HEK293 (cell line): ENCODE data around the gene ADO.

Source experiments
- CTCF ChIA-PET: fragments of 350-600 bp; formaldehyde crosslinking; extraction: SDS; loops from one replicate; lab custom pipeline; 2021; ENCODE audit warnings: antibody characterized with exemption; lab: Yijun Ruan, JAX
- POLR2A ChIA-PET: fragments of 300-600 bp; formaldehyde crosslinking; extraction: SDS; loops from one replicate; lab custom pipeline; 2020; ENCODE audit warnings: antibody characterized with exemption, inconsistent platforms; lab: Yijun Ruan, JAX
- H3K27ac ChIP-seq: fragments of 200-500 bp; sonication (Bioruptor generic); 2 replicates; pipeline ENCODE4 v1.5.1; 2014; ENCODE audit warnings: low read depth, low read length, control low read depth, inconsistent platforms; ENCODE audit errors: extremely low read depth
- H3K36me3 ChIP-seq, 2 experiments: fragments of 200-500 bp in 1 of 2; sonication (Bioruptor generic) in 1 of 2; 1 replicate in 1 of 2; 2 replicates in 1 of 2; pipeline ENCODE4 v1.5.1; 2014 to 2017; ENCODE audit warnings: inconsistent platforms in 2 of 2, low read length in 2 of 2; ENCODE audit not compliant: control insufficient read depth in 2 of 2, insufficient read depth in 1 of 2
- H3K4me1 ChIP-seq: fragments of 200-500 bp; sonication (Bioruptor generic); 2 replicates; pipeline ENCODE4 v1.5.1; 2014; ENCODE audit warnings: mild to moderate bottlenecking, low read length, inconsistent platforms; ENCODE audit not compliant: control insufficient read depth, insufficient read depth
- H3K4me3 ChIP-seq: 2 replicates; pipeline ENCODE4 v1.5.1; 2011; ENCODE audit warnings: low read depth, mild to moderate bottlenecking, control low read depth, low read length, moderate library complexity
- H3K9me3 ChIP-seq: fragments of 200-500 bp; sonication (Bioruptor generic); 2 replicates; pipeline ENCODE4 v1.5.1; 2014; ENCODE audit warnings: low read depth, low read length, inconsistent platforms; ENCODE audit not compliant: control insufficient read depth, insufficient read depth
- FEZF1 ChIP-seq: fragments of 450-650 bp; formaldehyde crosslinking; IDR thresholded peaks from 2 replicates; pipeline ENCODE4 v1.5.1; 2016; ENCODE audit warnings: missing biosample characterization, missing genetic modification characterization
- KLF16 ChIP-seq: fragments of 450-650 bp; formaldehyde crosslinking; IDR thresholded peaks from 2 replicates; pipeline ENCODE4 v1.5.1; 2017; ENCODE audit warnings: missing biosample characterization, missing genetic modification characterization
- MZF1 ChIP-seq: fragments of 450-650 bp; formaldehyde crosslinking; IDR thresholded peaks from 2 replicates; pipeline ENCODE4 v1.5.1; 2017; ENCODE audit warnings: missing biosample characterization, missing genetic modification characterization, borderline replicate concordance
- SP7 ChIP-seq: fragments of 450-650 bp; formaldehyde crosslinking; IDR thresholded peaks from 2 replicates; pipeline ENCODE4 v1.5.1; 2016; ENCODE audit warnings: missing biosample characterization, missing genetic modification characterization
- ZBTB20 ChIP-seq: fragments of 450-650 bp; formaldehyde crosslinking; IDR thresholded peaks from 2 replicates; pipeline ENCODE4 v1.5.1; 2016; ENCODE audit warnings: missing biosample characterization, missing genetic modification characterization
- ZNF140 ChIP-seq: fragments of 450-650 bp; formaldehyde crosslinking; IDR thresholded peaks from 2 replicates; pipeline ENCODE4 v1.5.1; 2016; ENCODE audit warnings: missing biosample characterization, missing genetic modification characterization
- ZNF174 ChIP-seq: fragments of 450-650 bp; formaldehyde crosslinking; IDR thresholded peaks from 2 replicates; pipeline ENCODE4 v1.5.0; 2017; ENCODE audit warnings: missing biosample characterization, mild to moderate bottlenecking, missing genetic modification characterization
- ZNF341 ChIP-seq: fragments of 450-650 bp; formaldehyde crosslinking; IDR thresholded peaks from 2 replicates; pipeline ENCODE4; 2016; ENCODE audit warnings: low read depth, missing biosample characterization, missing genetic modification characterization
- ZNF488 ChIP-seq: fragments of 450-650 bp; formaldehyde crosslinking; IDR thresholded peaks from 2 replicates; pipeline ENCODE4 v1.5.1; 2016; ENCODE audit warnings: missing biosample characterization, missing genetic modification characterization
- ZNF501 ChIP-seq: fragments of 450-650 bp; formaldehyde crosslinking; IDR thresholded peaks from 2 replicates; pipeline ENCODE4 v1.5.1; 2016; ENCODE audit warnings: missing biosample characterization, missing genetic modification characterization
- ZNF514 ChIP-seq: fragments of 450-650 bp; formaldehyde crosslinking; IDR thresholded peaks from 2 replicates; pipeline ENCODE4 v1.5.1; 2016; ENCODE audit warnings: missing biosample characterization, missing genetic modification characterization
- ZNF548 ChIP-seq: fragments of 450-650 bp; formaldehyde crosslinking; IDR thresholded peaks from 2 replicates; pipeline ENCODE4 v1.5.1; 2016; ENCODE audit warnings: missing biosample characterization, missing genetic modification characterization
- ZNF558 ChIP-seq: fragments of 450-650 bp; formaldehyde crosslinking; IDR thresholded peaks from 2 replicates; pipeline ENCODE4 v1.5.1; 2016; ENCODE audit warnings: missing biosample characterization, missing genetic modification characterization
- ZNF571 ChIP-seq: fragments of 450-650 bp; formaldehyde crosslinking; IDR thresholded peaks from 2 replicates; pipeline ENCODE4 v1.5.0; 2017; ENCODE audit warnings: missing biosample characterization, missing genetic modification characterization
- ZNF600 ChIP-seq: fragments of 450-650 bp; formaldehyde crosslinking; IDR thresholded peaks from 2 replicates; pipeline ENCODE4 v1.5.1; 2016; ENCODE audit warnings: missing biosample characterization, missing genetic modification characterization
- ZNF654 ChIP-seq: fragments of 450-650 bp; formaldehyde crosslinking; IDR thresholded peaks from 2 replicates; pipeline ENCODE4 v1.5.1; 2016; ENCODE audit warnings: low read depth, missing biosample characterization, missing genetic modification characterization
- ZNF664 ChIP-seq: fragments of 450-650 bp; formaldehyde crosslinking; IDR thresholded peaks from 2 replicates; pipeline ENCODE4 v1.5.1; 2016; ENCODE audit warnings: missing biosample characterization, missing genetic modification characterization
- TF ChIP-seq, protein P1 (sequence below): fragments of 450-650 bp; formaldehyde crosslinking; conservative IDR thresholded peaks from 2 replicates; pipeline ENCODE4 v1.5.1; 2016; ENCODE audit warnings: low read depth, missing biosample characterization, missing genetic modification characterization
- TF ChIP-seq, protein P2 (sequence below): fragments of 450-650 bp; formaldehyde crosslinking; IDR thresholded peaks from 2 replicates; pipeline ENCODE4 v1.5.1; 2017; ENCODE audit warnings: missing biosample characterization, missing genetic modification characterization
- TF ChIP-seq, protein P3 (sequence below): fragments of 450-650 bp; formaldehyde crosslinking; IDR thresholded peaks from 2 replicates; pipeline ENCODE4 v1.5.1; 2016; ENCODE audit warnings: missing biosample characterization, missing genetic modification characterization

ADO gene

GRCh38 chr10:62755662-62756653 lies 48.6 kb upstream of the ADO start (continued):
- no peak for TF ChIP-seq ZNF654 (tag by site-specific recombination)

DNA sequence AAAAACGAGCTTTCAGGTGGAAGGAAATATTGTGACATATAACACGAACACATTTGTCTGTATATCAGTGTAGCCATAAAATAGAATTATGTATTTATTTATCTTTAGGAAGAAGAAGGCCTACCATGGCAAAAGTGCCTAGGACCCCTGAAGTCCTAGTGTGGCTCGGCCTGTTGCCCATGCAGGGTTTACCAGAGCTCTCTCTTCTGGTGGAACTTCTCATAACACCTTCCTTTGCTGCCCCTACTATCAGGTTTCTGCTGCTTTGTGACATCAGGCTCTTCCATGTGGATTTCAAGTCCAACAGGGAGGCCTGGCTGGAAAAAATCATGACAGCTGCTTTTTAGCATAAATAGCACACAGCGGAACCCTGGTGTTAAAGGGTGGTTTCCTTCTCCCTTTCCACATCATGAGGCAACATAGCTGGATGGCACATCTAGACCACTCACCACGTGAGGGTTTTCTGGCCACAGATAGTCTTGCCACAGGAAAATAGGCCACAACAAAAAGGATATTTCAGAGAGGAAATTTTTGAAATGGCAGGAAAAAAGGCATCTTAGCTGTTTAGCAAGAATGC lies 44.8 kb upstream of the ADO start:
- Histone ChIP-seq H3K4me1 (no peaks in the 10 kb centered on the region), H3K4me3 (no peak overlapping the region), H3K36me3 (no peaks in the 10 kb centered on the region), H3K27ac (no peak overlapping the region), H3K9me3 (no peaks in the 10 kb centered on the region)
- ChIA-PET CTCF (interaction anchor here (0.6 kb wide), 1 partner anchor 215 kb away, joined by 3 read pairs; no protein-coding TSS in a partner anchor), POLR2A (no interaction called here)
- TF ChIP-seq ZNF571 (tag by site-specific recombination) = no peak
- TF ChIP-seq SP7 (tag by site-specific recombination) = no peak
- TF ChIP-seq ZNF488 (tag by site-specific recombination) = no peak
- TF ChIP-seq, protein P1, sequence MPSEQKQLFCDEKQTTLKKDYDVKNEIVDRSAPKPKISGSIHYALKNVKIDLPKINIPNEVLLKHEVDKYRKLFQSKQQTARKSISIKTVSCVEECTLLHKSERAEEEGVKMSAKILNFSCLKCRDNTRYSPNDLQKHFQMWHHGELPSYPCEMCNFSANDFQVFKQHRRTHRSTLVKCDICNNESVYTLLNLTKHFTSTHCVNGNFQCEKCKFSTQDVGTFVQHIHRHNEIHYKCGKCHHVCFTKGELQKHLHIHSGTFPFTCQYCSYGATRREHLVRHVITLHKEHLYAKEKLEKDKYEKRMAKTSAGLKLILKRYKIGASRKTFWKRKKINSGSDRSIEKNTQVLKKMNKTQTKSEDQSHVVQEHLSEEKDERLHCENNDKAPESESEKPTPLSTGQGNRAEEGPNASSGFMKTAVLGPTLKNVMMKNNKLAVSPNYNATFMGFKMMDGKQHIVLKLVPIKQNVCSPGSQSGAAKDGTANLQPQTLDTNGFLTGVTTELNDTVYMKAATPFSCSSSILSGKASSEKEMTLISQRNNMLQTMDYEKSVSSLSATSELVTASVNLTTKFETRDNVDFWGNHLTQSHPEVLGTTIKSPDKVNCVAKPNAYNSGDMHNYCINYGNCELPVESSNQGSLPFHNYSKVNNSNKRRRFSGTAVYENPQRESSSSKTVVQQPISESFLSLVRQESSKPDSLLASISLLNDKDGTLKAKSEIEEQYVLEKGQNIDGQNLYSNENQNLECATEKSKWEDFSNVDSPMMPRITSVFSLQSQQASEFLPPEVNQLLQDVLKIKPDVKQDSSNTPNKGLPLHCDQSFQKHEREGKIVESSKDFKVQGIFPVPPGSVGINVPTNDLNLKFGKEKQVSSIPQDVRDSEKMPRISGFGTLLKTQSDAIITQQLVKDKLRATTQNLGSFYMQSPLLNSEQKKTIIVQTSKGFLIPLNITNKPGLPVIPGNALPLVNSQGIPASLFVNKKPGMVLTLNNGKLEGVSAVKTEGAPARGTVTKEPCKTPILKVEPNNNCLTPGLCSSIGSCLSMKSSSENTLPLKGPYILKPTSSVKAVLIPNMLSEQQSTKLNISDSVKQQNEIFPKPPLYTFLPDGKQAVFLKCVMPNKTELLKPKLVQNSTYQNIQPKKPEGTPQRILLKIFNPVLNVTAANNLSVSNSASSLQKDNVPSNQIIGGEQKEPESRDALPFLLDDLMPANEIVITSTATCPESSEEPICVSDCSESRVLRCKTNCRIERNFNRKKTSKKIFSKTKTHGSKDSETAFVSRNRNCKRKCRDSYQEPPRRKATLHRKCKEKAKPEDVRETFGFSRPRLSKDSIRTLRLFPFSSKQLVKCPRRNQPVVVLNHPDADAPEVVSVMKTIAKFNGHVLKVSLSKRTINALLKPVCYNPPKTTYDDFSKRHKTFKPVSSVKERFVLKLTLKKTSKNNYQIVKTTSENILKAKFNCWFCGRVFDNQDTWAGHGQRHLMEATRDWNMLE = no peak
- TF ChIP-seq MZF1 (tag by site-specific recombination) = no peak
- TF ChIP-seq ZNF558 (tag by site-specific recombination) = no peak
- TF ChIP-seq FEZF1 (tag by site-specific recombination) = no peak
- TF ChIP-seq, protein P2, sequence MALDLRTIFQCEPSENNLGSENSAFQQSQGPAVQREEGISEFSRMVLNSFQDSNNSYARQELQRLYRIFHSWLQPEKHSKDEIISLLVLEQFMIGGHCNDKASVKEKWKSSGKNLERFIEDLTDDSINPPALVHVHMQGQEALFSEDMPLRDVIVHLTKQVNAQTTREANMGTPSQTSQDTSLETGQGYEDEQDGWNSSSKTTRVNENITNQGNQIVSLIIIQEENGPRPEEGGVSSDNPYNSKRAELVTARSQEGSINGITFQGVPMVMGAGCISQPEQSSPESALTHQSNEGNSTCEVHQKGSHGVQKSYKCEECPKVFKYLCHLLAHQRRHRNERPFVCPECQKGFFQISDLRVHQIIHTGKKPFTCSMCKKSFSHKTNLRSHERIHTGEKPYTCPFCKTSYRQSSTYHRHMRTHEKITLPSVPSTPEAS (tag by site-specific recombination) = no peak
- no peak for TF ChIP-seq ZNF548 (tag by site-specific recombination)

- POLR2A ChIA-PET = no interaction called here
- no peaks in the 10 kb centered on the region for H3K36me3 ChIP-seq
- H3K4me3 ChIP-seq = no peak overlapping the region
- no peaks in the 10 kb centered on the region for H3K4me1 ChIP-seq
- CTCF ChIA-PET = interaction anchor here (0.6 to 0.7 kb wide), 3 partner anchors 216 to 1106 kb away, joined by 3 to 4 read pairs (median 4); no protein-coding TSS in a partner anchor
- no peak overlapping the region for H3K27ac ChIP-seq
- TF ChIP-seq ZNF341 (no peak), ZNF174 (tag by site-specific recombination) (no peak), ZNF140 (tag by site-specific recombination) (no peak), ZNF664 (tag by site-specific recombination) (no peak), ZNF501 (no peak), ZNF514 (tag by site-specific recombination) (no peak), KLF16 (tag by site-specific recombination) (no peak), ZNF600 (no peak), ZBTB20 (no peak)
- TF ChIP-seq, protein P3, sequence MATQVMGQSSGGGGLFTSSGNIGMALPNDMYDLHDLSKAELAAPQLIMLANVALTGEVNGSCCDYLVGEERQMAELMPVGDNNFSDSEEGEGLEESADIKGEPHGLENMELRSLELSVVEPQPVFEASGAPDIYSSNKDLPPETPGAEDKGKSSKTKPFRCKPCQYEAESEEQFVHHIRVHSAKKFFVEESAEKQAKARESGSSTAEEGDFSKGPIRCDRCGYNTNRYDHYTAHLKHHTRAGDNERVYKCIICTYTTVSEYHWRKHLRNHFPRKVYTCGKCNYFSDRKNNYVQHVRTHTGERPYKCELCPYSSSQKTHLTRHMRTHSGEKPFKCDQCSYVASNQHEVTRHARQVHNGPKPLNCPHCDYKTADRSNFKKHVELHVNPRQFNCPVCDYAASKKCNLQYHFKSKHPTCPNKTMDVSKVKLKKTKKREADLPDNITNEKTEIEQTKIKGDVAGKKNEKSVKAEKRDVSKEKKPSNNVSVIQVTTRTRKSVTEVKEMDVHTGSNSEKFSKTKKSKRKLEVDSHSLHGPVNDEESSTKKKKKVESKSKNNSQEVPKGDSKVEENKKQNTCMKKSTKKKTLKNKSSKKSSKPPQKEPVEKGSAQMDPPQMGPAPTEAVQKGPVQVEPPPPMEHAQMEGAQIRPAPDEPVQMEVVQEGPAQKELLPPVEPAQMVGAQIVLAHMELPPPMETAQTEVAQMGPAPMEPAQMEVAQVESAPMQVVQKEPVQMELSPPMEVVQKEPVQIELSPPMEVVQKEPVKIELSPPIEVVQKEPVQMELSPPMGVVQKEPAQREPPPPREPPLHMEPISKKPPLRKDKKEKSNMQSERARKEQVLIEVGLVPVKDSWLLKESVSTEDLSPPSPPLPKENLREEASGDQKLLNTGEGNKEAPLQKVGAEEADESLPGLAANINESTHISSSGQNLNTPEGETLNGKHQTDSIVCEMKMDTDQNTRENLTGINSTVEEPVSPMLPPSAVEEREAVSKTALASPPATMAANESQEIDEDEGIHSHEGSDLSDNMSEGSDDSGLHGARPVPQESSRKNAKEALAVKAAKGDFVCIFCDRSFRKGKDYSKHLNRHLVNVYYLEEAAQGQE = no peak
- H3K9me3 ChIP-seq = no peaks in the 10 kb centered on the region
Measured at GRCh38 chr10:62760401-62760800, 44.1 kb upstream of the ADO start.
